Measurements from ENCODE around the gene C2orf69. TPM values are rescaled to one million over a fixed set of nuclear protein-coding genes. Genes with fewer than 3 reads are reported as not detected.

The C2orf69 gene
- total RNA-seq, 1 experiment from 2014 or later = 22.0 TPM

- H3K4me1 ChIP-seq (ENCODE audit: insufficient read depth, low read length) = no peaks in the 10 kb centered on the region
- no peaks in the 10 kb centered on the region for H3K23me2 ChIP-seq (ENCODE audit: insufficient read length, low read depth, low read length, poor library complexity, severe bottlenecking)
- no peak overlapping the region for H3K27ac ChIP-seq (ENCODE audit: insufficient read length, low read depth, low read length)
- no peak overlapping the region for H2BK20ac ChIP-seq (ENCODE audit: low read depth, low read length, poor library complexity, severe bottlenecking)
- TF ChIP-seq CTCF (conservative IDR thresholded peaks at IDR 0.05) = no peak
- H3K27me3 ChIP-seq (ENCODE audit: insufficient read depth, low read length) = no peaks in the 10 kb centered on the region
- H3K56ac ChIP-seq (ENCODE audit: insufficient read length, low read depth, low read length) = no peak overlapping the region
- H3K14ac ChIP-seq (ENCODE audit: insufficient read depth, low read length) = no peak overlapping the region
- Mint-ChIP-seq H3K36me3 (ENCODE audit: insufficient read depth in 1 of 3, low read depth in 3 of 3) (peaks cover 12 to 63% (median 42%) of the 10 kb centered on the region in 3 experiments; a peak in 6 of 7 replicates), H3K4me1 (peaks cover 9% of the 10 kb centered on the region in 2 experiments), H3K27ac (no peak overlapping the region), H3K9me3 (no peaks in the 10 kb centered on the region), H3K27me3 (ENCODE audit: low read depth) (no peaks in the 10 kb centered on the region), H3K4me3 (no peak overlapping the region)
- no peak overlapping the region for H3K9ac ChIP-seq (ENCODE audit: extremely low read depth, insufficient read length, low read length)
- no peak overlapping the region for H4K8ac ChIP-seq (replicated peaks; ENCODE audit: insufficient read length, low read depth, low read length)
- H3K18ac ChIP-seq (ENCODE audit: insufficient read length, low read depth, low read length) = no peak overlapping the region
- WGBS (ENCODE audit: extremely low coverage, insufficient read length, low lambda C conversion rate) = no CpG with 5 or more reads among the region's 3 CpGs
- no peak overlapping the region for H4K5ac ChIP-seq (ENCODE audit: insufficient read length, low read depth, low read length)
- H3K79me1 ChIP-seq (ENCODE audit: insufficient read depth, low read depth, low read length, poor library complexity, severe bottlenecking) = no peaks in the 10 kb centered on the region
- H3K4ac ChIP-seq (ENCODE audit: low read depth, low read length) = no peak overlapping the region
- H2BK15ac ChIP-seq (ENCODE audit: low read depth, low read length) = no peak overlapping the region
- no peaks in the 10 kb centered on the region for H3K9me3 ChIP-seq (ENCODE audit: control insufficient read depth, low read depth, low read length)
- no peak overlapping the region for H3K4me2 ChIP-seq (ENCODE audit: insufficient read depth, insufficient read length, low read length)
- H2BK120ac ChIP-seq (ENCODE audit: low read depth, low read length, poor library complexity, severe bottlenecking) = no peak overlapping the region
- no peaks in the 10 kb centered on the region for H4K20me1 ChIP-seq (ENCODE audit: control insufficient read depth, insufficient read depth, insufficient read length)
- no peak overlapping the region for H2AK5ac ChIP-seq (ENCODE audit: insufficient read length, low read length)
- H2BK12ac ChIP-seq (ENCODE audit: insufficient read length, low read depth, low read length) = no peak overlapping the region
- H2BK5ac ChIP-seq (ENCODE audit: insufficient read length, low read length) = no peak overlapping the region
- no peaks in the 10 kb centered on the region for H3K79me2 ChIP-seq (ENCODE audit: insufficient read depth, low read length)
- H2AFZ ChIP-seq (ENCODE audit: low read length) = no peak overlapping the region
- H3K23ac ChIP-seq (ENCODE audit: insufficient read length, low read depth, low read length) = no peak overlapping the region
- H4K91ac ChIP-seq (ENCODE audit: insufficient read length, low read depth, low read length) = no peak overlapping the region
- DNase-seq = no peak
- no peak overlapping the region for H3T11ph ChIP-seq (ENCODE audit: low read length)
These were observed 22.4 kb downstream of the C2orf69 start for GRCh38 chr2:199933466-199933865.

All from H9 (cell line).